ENCODE measurements around the gene ADAM12.

The ADAM12 gene

GRCh38 chr10:126203746-126204145, 184.5 kb downstream of the ADAM12 start:
- no peak for TF ChIP-seq CTCF (conservative IDR thresholded peaks at IDR 0.05; ENCODE audit: low read length)
- no peak for TF ChIP-seq EZH2phosphoT487 (IDR thresholded peaks at IDR 0.05; ENCODE audit: borderline replicate concordance)
- H3K27me3 ChIP-seq (ENCODE audit: insufficient read depth, low read length, poor library complexity, severe bottlenecking): no peaks in the 10 kb centered on the region
- H2AFZ ChIP-seq (ENCODE audit: low read length): no peak overlapping the region
- H3K9me3 ChIP-seq (ENCODE audit: insufficient read depth, low read depth, low read length): peaks cover 6% of the 10 kb centered on the region; the same call in 1 of the 2 replicates
- no peaks in the 10 kb centered on the region for H3F3A ChIP-seq (ENCODE audit: low read depth)
- H3K4me3 ChIP-seq (ENCODE audit: low read length, poor library complexity, severe bottlenecking): no peak overlapping the region
- no peaks in the 10 kb centered on the region for H3K36me3 ChIP-seq (ENCODE audit: insufficient read depth, low read length)
- H3K79me2 ChIP-seq (ENCODE audit: insufficient read depth, low read length): no peaks in the 10 kb centered on the region
- no peaks in the 10 kb centered on the region for H3K9me2 ChIP-seq (replicated peaks; ENCODE audit: low read depth, low read length)
- no peaks in the 10 kb centered on the region for H3K4me1 ChIP-seq (ENCODE audit: insufficient read depth, low read length, poor library complexity, severe bottlenecking)
- no peaks in the 10 kb centered on the region for H4K20me1 ChIP-seq (ENCODE audit: insufficient read depth, low read length, poor library complexity, severe bottlenecking)
- no peak overlapping the region for H3K4me2 ChIP-seq (ENCODE audit: low read depth, low read length, poor library complexity, severe bottlenecking)
- H3K9ac ChIP-seq (ENCODE audit: low read depth, low read length, poor library complexity, severe bottlenecking): no peak overlapping the region

DNA sequence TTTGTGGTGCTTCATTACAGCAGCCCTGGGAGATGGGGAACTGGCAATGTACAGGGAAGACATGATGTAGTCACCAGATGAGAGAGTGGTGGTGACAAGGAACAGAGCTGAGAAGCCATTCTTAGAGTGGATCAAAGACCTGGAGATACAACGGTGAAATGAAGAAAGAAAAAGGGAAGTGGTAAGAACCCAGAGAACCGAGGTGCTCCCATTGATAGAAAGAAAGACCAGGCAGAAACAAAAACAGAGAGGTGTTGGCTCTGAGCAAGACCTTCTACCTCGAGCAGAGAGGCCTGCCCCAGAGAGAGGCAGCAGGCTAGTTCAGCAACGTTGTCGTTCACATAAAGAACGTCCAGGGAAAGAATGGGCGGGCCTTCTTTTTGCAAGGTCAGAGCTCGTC, 186.7 kb downstream of the ADAM12 start:
- no peak overlapping the region for H3K9ac ChIP-seq (ENCODE audit: low read depth, low read length, poor library complexity, severe bottlenecking)
- no peaks in the 10 kb centered on the region for H3K4me1 ChIP-seq (ENCODE audit: insufficient read depth, low read length, poor library complexity, severe bottlenecking)

GRCh38 chr10:126199221-126199998, 188.9 kb downstream of the ADAM12 start:
- Histone ChIP-seq H4K20me1 (ENCODE audit: insufficient read depth, low read length, poor library complexity, severe bottlenecking) (no peaks in the 10 kb centered on the region), H3K27me3 (ENCODE audit: insufficient read depth, low read length, poor library complexity, severe bottlenecking) (no peaks in the 10 kb centered on the region), H3K4me1 (ENCODE audit: insufficient read depth, low read length, poor library complexity, severe bottlenecking) (no peaks in the 10 kb centered on the region), H3K36me3 (ENCODE audit: insufficient read depth, low read length) (no peaks in the 10 kb centered on the region), H3K9me3 (ENCODE audit: insufficient read depth, low read depth, low read length) (peaks cover 11% of the 10 kb centered on the region; the same call in 1 of the 2 replicates), H3K4me3 (ENCODE audit: low read length, poor library complexity, severe bottlenecking) (no peak overlapping the region), H3K79me2 (ENCODE audit: insufficient read depth, low read length) (no peaks in the 10 kb centered on the region), H3K9ac (ENCODE audit: low read depth, low read length, poor library complexity, severe bottlenecking) (no peak overlapping the region), H2AFZ (ENCODE audit: low read length) (no peak overlapping the region), H3F3A (ENCODE audit: low read depth) (no peaks in the 10 kb centered on the region), H3K9me2 (replicated peaks; ENCODE audit: low read depth, low read length) (no peaks in the 10 kb centered on the region), H3K4me2 (ENCODE audit: low read depth, low read length, poor library complexity, severe bottlenecking) (no peak overlapping the region)
- TF ChIP-seq EZH2phosphoT487 (IDR thresholded peaks at IDR 0.05; ENCODE audit: borderline replicate concordance): no peak
- TF ChIP-seq CTCF (conservative IDR thresholded peaks at IDR 0.05; ENCODE audit: low read length): no peak

More for the DNA sequence above, 186.7 kb downstream of the ADAM12 start:
- Histone ChIP-seq H3K4me3 (ENCODE audit: low read length, poor library complexity, severe bottlenecking) (no peak overlapping the region), H3K79me2 (ENCODE audit: insufficient read depth, low read length) (no peaks in the 10 kb centered on the region), H3K9me3 (ENCODE audit: insufficient read depth, low read depth, low read length) (peaks cover 6% of the 10 kb centered on the region; the same call in 1 of the 2 replicates), H2AFZ (ENCODE audit: low read length) (no peak overlapping the region), H3F3A (ENCODE audit: low read depth) (no peaks in the 10 kb centered on the region), H3K4me2 (ENCODE audit: low read depth, low read length, poor library complexity, severe bottlenecking) (no peak overlapping the region), H3K9me2 (replicated peaks; ENCODE audit: low read depth, low read length) (no peaks in the 10 kb centered on the region), H3K27me3 (ENCODE audit: insufficient read depth, low read length, poor library complexity, severe bottlenecking) (no peaks in the 10 kb centered on the region), H3K36me3 (ENCODE audit: insufficient read depth, low read length) (no peaks in the 10 kb centered on the region), H4K20me1 (ENCODE audit: insufficient read depth, low read length, poor library complexity, severe bottlenecking) (no peaks in the 10 kb centered on the region)
- TF ChIP-seq CTCF (conservative IDR thresholded peaks at IDR 0.05; ENCODE audit: low read length) (no peak), EZH2phosphoT487 (IDR thresholded peaks at IDR 0.05; ENCODE audit: borderline replicate concordance) (no peak)

Data from Loucy (cell line).